ENCODE measurements around the gene WDR7. TPM values are rescaled to one million over a fixed set of nuclear protein-coding genes. Genes with fewer than 3 reads are reported as not detected.

Gene WDR7
- total RNA-seq, 1 experiment from 2014 or later = 7.8 TPM

GRCh38 chr18:56637176-56637575 lies 14.0 kb upstream of the WDR7 start:
- Histone ChIP-seq H3K36me3 (ENCODE audit: control insufficient read depth, insufficient read depth, low read length) (no peaks in the 10 kb centered on the region), H3K9me3 (no peaks in the 10 kb centered on the region), H3K4me3 (ENCODE audit: low read depth, low read length) (peak overlapping the region; percentile 67), H3K4me1 (no peaks in the 10 kb centered on the region), H3K27me3 (replicated peaks; ENCODE audit: control insufficient read depth, insufficient read depth, low read length) (no peaks in the 10 kb centered on the region)
- Mint-ChIP-seq H3K27me3 (ENCODE audit: insufficient read depth, unreplicated experiment) (no peaks in the 10 kb centered on the region), H3K4me1 (ENCODE audit: low read depth, unreplicated experiment) (peaks cover 6% of the 10 kb centered on the region), H3K27ac (ENCODE audit: unreplicated experiment) (peak overlapping the region; percentile 98), H3K36me3 (ENCODE audit: insufficient read depth, unreplicated experiment) (peaks cover 17% of the 10 kb centered on the region), H3K9me3 (ENCODE audit: unreplicated experiment) (no peaks in the 10 kb centered on the region), H3K4me3 (ENCODE audit: unreplicated experiment) (peak overlapping the region; percentile 91)
- BruUV-seq (replicated peaks) = TSS peak; percentile 56
- POLR2A ChIA-PET = no interaction called here
- CTCF ChIA-PET = no interaction called here
- no peak for TF ChIP-seq CTCF (IDR thresholded peaks at IDR 0.05; ENCODE audit: insufficient read depth in 1 of 2, low read depth in 1 of 2, low read length in 1 of 2, severe bottlenecking in 1 of 2, unreplicated experiment in 1 of 2)
- DNase-seq = no peak
- intact Hi-C loops (cut with micrococcal nuclease; ENCODE audit: unreplicated experiment) = no loop called here

DNA sequence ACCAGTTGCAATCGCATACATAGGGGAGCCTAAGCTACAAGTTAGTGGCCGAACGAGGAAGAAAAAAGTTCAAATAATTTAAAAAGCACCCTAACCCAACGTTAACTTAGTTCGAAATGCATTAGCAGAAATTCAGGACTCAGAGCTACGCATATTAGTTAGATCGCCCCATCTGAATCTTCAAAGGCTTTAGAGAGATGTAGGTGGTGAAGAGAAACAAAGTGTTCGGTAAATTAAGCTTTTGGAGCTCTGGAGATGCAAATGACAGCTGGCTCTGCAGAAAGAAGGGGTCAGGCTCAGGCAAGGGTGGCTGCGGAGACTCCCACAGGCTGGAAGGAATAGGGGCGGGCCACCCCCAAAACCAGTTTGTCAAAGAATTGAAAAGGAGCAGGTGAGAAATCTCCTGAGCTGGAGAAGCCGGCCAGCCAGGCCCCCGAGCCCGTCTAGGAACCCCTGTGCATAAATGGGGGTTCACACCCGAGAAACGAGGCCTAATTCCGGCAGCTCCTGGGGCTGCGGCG lies 13.4 kb upstream of the WDR7 start:
- TF ChIP-seq CTCF (IDR thresholded peaks at IDR 0.05; ENCODE audit: insufficient read depth in 1 of 2, low read depth in 1 of 2, low read length in 1 of 2, severe bottlenecking in 1 of 2, unreplicated experiment in 1 of 2) = no peak
- H3K27me3 ChIP-seq (replicated peaks; ENCODE audit: control insufficient read depth, insufficient read depth, low read length) = no peaks in the 10 kb centered on the region
- Mint-ChIP-seq H3K27ac (ENCODE audit: unreplicated experiment) (peak overlapping the region; percentile 98), H3K27me3 (ENCODE audit: insufficient read depth, unreplicated experiment) (no peaks in the 10 kb centered on the region), H3K4me3 (ENCODE audit: unreplicated experiment) (peak overlapping the region; percentile 91), H3K4me1 (ENCODE audit: low read depth, unreplicated experiment) (peaks cover 6% of the 10 kb centered on the region), H3K9me3 (ENCODE audit: unreplicated experiment) (no peaks in the 10 kb centered on the region), H3K36me3 (ENCODE audit: insufficient read depth, unreplicated experiment) (peaks cover 17% of the 10 kb centered on the region)
- POLR2A ChIA-PET = no interaction called here
- peak overlapping the region; percentile 67 for H3K4me3 ChIP-seq (ENCODE audit: low read depth, low read length)
- H3K36me3 ChIP-seq (ENCODE audit: control insufficient read depth, insufficient read depth, low read length) = no peaks in the 10 kb centered on the region
- BruUV-seq (replicated peaks) = no TSS peak
- no peaks in the 10 kb centered on the region for H3K9me3 ChIP-seq
- DNase-seq = peak; percentile 22 to 29
- H3K4me1 ChIP-seq = no peaks in the 10 kb centered on the region
- intact Hi-C loops (cut with micrococcal nuclease; ENCODE audit: unreplicated experiment) = loop anchor here (1.0 kb wide), 1 partner anchor 14 kb away; the partner anchor contains the start of gene WDR7
- CTCF ChIA-PET = no interaction called here

GRCh38 chr18:56638232-56639103 lies 12.7 kb upstream of the WDR7 start, which contains the start of gene TXNL1:
Gene TXNL1, minus strand, starts transcription at chr18:56638592. Its CDS starts 152 bp downstream, at chr18:56638440.
- intact Hi-C loops (cut with micrococcal nuclease; ENCODE audit: unreplicated experiment) = loop anchor here (1.0 kb wide), 1 partner anchor 13 kb away; the partner anchor contains the start of gene WDR7
- Mint-ChIP-seq H3K4me1 (ENCODE audit: low read depth, unreplicated experiment) (peaks cover 6% of the 10 kb centered on the region), H3K27me3 (ENCODE audit: insufficient read depth, unreplicated experiment) (no peaks in the 10 kb centered on the region), H3K27ac (ENCODE audit: unreplicated experiment) (peak within 1 kb of the TSS; percentile 98), H3K36me3 (ENCODE audit: insufficient read depth, unreplicated experiment) (peaks cover 17% of the 10 kb centered on the region), H3K9me3 (ENCODE audit: unreplicated experiment) (no peaks in the 10 kb centered on the region), H3K4me3 (ENCODE audit: unreplicated experiment) (peak within 1 kb of the TSS; percentile 91)
- Histone ChIP-seq H3K4me3 (ENCODE audit: low read depth, low read length) (peak within 1 kb of the TSS; percentile 67), H3K27me3 (replicated peaks; ENCODE audit: control insufficient read depth, insufficient read depth, low read length) (no peaks in the 10 kb centered on the region), H3K4me1 (no peaks in the 10 kb centered on the region), H3K9me3 (no peaks in the 10 kb centered on the region), H3K36me3 (ENCODE audit: control insufficient read depth, insufficient read depth, low read length) (no peaks in the 10 kb centered on the region)
- POLR2A ChIA-PET = no interaction called here
- DNase-seq = peak; percentile 94 to 96
- CTCF ChIA-PET = no interaction called here
- BruUV-seq (replicated peaks) = no TSS peak
- no peak for TF ChIP-seq CTCF (IDR thresholded peaks at IDR 0.05; ENCODE audit: insufficient read depth in 1 of 2, low read depth in 1 of 2, low read length in 1 of 2, severe bottlenecking in 1 of 2, unreplicated experiment in 1 of 2)
